GM18861 (cell line): Measurements from ENCODE around the gene MBD4.

Experiments used
- ATAC-seq: cut with Tn5 transposase; IDR thresholded peaks from one replicate; pipeline ENCODE4 v1.9.1; 2021; ENCODE audit not compliant: unreplicated experiment

Gene MBD4

DNA sequence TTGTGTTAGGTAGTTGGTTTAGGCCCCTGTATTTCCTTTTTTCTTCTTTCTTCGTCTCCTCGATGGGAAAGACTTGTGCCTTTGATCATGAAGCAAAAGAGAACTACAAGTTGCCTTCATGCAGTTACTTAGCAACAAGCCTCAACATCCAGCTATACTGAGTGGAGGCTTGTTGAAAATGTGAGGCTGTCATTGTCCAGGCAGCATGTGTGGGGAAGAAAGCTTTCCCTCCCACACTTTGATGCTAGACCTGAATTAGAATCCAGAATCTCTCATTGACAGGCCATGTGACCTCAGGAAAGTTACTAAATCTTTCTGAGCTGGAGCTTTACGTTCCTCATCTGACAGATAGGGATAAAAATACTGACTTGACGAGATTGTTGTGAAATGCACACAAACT lies 24.0 kb upstream of the MBD4 start:
- no peak for ATAC-seq

DNA sequence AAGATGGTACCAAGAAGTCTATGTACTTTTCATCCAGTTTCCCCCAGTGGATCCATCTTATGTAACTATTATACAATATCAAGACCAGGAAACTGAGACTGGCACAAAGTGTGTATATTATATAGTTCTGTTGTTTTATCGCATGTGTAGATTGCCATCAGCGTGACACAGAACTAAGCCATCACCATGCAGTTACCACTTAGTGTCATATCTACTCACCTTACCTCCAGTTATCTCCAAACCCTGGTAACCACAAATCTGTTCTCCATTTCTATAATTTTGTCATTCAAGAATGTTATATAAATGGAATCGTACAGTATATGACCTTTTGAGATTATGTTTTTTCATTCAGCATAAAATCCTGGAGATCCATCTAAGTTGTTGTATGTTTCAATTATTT lies 23.3 kb upstream of the MBD4 start:
- ATAC-seq, result no peak

DNA sequence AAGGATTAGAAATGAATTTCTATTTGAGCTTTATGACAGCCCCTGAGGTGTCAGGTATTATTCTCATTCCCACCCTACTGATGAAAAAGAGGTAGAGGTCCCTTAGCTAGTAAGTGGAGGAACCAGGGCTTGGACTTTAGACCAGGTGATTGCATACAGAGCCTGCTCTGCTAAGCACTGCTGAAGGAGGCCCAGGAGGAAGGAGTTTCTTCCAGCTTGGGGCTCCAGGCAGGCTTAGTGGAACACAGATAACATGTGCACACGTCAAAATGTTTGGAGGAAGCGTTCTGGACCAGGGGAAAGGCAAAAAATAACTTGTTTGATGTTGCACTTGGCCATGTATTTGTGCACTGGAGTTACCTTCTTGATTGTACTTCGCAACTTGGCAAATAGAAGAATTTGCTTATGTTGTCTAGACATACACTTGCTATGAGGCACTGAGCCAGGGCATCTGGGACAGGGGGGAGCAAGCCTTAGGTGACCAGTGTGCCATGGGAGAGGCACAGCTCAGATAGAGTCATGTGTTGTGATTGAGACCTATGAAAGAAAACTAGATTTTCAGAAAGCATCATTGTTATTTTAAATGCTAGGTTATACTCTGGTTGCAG lies 22.7 kb upstream of the MBD4 start:
- no peak for ATAC-seq

DNA sequence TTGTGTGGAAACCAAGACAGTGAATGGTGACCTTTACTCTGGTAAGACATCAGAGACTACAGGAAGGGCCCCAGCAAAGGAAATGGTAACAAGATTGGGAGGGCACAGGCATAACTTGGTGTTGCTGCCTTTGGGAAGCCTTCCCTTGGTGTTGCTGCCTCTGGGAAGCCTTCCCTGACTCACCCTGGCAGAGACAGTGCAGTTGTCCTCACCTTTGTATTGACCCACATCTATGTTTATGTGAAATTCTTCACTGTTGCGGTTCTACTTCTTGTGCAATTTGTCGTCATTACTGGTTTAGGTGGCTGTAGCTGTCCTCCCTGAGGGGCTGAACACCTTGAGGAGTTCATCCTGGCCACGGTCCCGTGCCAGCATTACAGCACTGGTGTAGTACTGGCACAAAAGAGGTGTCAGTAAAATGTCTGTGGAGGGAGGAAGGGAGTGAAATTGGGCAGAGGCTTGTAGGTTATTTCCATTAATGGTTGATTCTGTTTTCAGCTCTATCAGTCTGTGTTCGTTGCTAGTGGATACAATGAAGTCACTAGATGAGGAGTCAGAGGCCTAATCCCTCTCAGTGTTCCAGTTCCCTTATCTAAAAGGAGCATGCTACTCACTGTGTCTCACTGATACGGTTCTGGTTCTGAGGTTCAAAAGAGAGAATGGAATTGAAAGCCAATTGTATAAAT lies 21.9 kb upstream of the MBD4 start:
- ATAC-seq, result no peak

DNA sequence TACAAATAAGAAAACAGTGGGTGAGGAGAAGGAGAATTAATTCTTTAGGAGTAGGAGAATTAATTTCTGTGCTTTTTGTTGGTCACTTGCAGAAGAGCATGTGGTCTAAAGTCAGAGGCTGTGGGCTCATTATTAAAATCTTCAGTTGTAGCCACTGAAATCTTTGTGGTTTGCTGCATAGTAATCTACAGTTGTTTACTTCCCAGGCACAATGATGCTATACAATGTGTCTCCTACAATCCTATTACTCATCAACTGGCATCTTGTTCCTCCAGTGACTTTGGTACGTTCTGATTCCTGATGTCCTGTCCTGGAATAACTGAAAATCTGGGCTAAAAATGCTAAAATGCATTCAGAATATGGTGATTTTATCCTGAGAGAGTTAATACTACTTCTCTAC lies 21.3 kb upstream of the MBD4 start:
- ATAC-seq, result no peak

DNA sequence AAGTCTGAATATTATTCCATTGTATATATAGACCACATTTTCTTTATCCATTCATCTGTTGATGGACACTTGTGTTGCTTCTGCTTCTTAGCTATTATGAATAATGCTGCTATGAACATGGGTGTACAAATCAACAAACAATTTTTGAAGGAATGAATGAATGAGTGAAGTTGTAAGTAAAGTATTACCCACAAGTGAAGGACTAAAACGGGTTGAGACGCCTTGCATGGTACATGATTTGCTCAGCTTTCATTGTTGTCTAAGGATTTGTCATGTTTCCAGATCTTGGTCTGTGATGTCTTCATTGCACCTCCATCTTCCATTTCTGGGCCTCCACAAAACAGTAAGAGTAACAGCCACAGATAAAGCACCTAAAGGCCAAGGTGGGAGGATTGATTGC lies 20.8 kb upstream of the MBD4 start:
- ATAC-seq, result no peak

DNA sequence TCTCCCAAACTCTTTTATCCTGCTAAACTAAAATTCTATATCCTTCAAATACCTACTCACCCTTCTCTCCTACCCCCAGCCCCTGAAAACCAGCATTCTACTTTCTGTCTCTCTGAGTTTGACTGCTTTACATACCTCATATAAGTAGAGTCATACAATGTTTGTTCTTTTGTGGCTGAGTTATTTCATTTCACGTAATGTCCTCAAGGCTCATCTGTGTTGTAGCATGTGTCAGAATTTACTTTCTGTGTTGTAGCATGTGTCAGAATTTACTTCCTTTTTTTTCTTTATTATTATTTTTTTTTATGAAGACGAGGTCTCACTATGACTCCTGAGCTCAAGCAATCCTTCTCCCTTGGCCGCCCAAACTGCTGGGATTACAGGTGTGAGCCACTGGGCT lies 20.4 kb upstream of the MBD4 start:
- ATAC-seq, result no peak

DNA sequence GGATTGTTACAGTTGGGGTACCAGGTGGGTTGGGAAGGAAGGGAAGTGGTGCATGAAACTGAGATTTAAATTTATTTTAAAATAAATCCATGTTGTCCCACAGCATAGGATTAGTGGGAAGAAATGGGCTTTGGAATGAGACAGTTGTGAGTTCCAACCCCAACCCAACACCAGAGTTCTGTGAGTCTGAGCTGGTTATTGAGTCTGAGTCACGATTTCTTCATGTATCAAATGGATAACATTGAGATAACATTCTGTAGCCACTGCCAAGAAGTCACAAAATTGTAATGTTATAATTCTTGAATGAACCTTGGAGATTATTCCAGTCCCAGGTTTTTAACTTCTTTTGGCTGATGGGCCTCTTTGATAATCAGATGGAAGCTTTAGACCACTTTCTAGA lies 14.0 kb upstream of the MBD4 start:
- ATAC-seq, result no peak

DNA sequence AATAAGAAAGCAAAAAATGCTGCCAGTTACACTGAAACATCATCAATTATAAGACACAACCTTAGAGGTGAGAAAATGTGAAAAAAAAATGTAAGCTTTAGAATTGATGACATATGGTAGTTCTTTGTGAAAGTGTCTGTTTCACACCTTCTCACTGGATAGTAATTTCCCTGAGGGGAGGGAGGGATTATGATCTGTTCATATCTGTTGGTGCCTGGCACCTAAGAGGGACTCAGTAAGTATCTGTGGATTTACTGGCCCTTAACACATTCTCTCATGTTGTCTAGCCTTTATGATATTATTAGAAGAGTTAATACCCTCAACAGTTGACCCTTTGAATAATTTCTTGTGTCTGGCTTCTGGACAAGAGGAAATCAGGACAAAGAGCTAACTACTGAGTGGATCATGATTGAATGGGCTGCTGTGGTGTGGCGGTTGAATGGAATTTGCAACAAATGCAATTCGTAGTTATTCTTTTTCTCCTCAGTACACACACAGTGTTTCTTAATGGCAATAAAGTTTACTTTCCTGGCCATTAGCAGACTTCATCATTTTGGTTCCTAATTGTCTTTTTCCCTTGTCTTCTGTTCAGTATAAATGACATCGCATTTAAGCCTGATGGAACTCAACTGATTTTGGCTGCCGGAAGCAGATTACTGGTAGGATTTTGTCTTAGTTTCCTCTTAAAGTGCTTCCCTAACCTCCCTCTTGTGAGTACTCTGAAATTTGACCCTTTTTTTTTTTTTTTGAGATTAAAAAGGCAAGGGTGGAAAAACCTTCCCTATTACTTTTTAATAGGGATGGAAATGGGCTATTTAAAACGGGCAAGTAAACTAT lies 9.7 kb upstream of the MBD4 start:
- ATAC-seq, result no peak

DNA sequence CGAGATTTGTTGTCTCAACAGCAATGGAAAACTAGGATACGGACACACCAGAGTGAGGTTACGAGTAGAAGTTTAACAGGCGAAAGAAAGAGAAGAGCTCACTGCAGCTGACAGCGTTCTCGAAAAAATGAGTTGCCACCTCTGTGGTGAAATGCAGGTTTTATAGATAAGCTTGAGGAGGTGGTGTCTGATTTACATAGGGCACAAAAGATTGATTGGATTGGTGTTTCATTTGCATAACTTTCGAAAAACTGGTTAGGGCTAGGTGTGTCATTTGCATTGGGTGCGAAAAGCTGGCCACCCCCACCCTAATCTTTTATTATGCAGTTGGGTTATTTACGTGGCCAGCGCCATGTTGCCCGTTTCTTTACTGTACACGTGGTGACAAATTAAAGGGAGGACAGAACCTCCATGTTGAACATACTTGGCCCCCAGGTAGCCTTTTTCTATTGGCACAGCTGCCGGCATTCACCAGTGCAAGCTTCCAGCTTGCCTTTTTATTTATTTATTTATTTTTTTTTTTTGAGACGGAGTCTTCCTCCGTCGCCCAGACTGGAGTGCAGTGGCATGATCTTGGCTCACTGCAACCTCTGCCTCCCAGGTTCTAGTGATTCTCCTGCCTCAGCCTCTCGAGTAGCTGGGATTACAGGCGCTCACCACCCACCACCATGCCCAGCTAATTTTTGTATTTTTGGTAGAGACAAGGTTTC lies 8.6 kb upstream of the MBD4 start:
- ATAC-seq, result no peak

DNA sequence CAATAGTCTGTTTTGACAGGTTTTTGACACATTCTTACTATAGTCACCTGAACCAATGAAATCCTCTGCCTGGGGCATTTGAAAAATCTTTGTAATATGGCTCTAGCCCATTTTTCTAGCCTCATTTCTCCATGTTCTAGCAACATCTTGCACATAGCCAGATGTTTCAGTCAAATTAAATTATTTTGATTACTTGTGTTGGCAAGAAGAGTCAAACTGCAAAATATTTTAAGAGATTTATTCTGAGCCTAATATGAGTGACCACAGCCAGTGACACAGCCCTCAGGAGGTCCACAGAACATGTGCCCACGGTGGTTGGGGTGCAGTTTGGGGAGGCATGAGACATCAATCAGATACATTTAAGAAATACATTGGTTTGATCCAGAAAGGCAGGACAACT lies 7.2 kb upstream of the MBD4 start:
- no peak for ATAC-seq

DNA sequence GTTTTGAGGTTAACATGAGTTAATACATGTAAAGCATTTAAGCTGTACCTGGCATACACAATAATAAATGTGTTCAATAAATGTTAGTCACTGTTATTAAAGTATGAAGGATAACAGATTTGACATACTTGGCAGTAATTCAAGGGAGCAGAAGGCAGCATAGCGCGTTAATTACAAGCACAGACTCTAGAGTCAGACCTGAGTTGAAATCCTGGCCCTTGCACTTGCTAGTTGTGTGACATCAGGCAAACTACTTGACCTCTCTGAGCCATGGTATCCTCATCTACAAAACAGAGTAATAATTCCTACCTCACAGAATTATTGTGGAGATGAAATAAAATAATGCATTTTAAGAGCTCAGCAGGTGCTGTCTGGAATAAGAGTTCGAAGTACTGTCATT lies 5.7 kb upstream of the MBD4 start:
- ATAC-seq, result no peak

DNA sequence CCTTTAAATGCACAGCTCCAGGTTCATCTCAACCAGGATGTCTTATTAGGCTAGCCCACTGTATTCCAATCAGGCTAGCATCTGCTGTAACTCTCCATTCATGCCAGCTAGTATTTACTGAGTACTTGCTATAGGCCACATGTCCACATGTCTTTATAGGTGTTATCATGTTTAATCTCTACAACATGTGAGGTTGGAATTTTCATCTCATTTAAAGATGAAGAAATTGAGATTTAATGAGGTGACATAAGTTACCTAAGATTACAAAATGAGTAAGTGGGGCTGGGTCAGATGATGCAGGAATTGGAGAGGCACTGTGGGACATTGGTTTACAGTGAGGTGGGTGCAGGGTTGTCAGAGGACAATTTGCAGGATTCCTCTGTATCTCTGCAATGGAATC lies 3.2 kb upstream of the MBD4 start:
- no peak for ATAC-seq

DNA sequence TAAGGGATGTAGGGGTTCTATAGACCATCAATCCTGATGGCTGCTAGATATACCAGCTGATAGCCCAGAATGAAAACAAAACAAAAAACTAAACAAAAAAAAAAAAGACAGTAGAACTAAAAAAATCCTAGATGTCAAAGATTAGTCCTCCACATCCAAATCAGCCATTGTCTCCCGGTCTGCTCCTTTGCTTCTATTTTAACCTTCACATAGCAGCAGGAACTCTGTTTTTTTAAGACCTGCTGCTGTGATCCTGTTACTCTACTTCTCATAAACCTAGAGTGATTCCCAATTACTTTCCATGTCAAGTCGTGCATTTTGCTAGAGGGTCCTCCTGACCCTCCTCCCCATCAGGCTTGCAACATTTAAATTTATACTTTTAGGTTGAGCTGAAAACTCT lies 2.7 kb upstream of the MBD4 start:
- ATAC-seq, result no peak

DNA sequence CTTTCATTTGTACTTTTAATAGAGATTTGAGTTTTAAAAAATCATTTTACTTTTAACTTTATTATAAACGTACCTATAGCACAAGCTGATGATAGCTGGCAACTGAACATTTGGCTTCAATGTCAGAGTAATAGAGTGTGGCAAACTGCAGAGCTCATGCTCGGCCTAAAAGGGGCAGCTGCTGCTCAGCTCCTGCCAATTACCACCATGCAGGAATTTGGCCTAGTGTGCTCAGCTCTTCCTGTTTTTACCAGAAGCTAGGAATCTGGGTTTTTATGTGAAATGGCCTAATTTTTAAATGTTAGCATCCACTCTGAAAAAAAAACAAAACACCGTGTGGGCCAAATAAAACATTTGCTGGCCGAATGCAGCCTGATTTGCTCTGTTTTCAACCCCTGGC lies 2.0 kb upstream of the MBD4 start:
- ATAC-seq, result no peak

DNA sequence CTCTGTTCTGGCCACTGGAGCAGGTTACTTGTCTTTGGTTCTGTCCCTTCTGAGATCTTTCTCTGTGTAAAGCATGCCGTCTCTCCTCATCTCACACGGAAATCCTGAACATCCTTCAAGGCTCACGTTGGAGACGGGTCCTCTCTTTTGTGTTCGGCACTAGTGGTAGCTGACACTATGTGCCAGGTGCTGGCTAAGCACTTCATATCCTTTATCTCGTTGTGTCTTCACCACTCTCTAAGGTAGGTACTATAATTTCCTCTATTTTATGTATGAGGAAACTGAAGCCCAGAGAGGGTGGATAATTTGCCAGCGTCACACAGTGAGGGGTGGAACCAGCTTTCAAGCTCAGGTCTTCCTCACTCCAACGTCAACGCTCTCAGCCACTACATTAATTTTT lies 1.5 kb upstream of the MBD4 start:
- no peak for ATAC-seq

DNA sequence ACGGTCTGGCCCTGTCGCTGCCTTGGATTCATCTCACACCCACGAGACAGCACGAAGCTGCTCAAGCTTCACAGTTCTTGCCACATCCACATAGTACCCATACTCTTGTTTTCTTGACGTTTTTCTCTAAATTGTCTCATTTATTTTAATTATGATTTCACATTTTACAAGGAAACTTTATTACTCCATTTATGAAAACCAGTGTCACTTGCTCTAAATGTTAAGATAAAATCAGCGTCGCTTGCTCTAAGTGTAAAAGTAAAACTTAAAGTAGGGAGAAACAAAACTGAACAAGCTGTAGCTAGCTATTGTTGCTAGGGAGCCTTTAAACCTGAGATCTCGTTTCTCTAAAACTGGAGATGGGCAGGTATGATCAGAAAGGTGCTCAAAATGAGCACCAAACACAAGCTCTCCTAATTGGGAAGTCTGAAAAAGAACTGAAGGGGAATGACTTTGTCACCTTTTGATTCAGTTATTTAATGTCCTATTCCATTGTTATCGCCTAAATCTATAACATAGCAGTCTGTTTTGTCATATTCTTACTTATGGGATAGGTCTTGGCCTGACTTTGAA lies 956 bp upstream of the MBD4 start:
- ATAC-seq, result no peak

DNA sequence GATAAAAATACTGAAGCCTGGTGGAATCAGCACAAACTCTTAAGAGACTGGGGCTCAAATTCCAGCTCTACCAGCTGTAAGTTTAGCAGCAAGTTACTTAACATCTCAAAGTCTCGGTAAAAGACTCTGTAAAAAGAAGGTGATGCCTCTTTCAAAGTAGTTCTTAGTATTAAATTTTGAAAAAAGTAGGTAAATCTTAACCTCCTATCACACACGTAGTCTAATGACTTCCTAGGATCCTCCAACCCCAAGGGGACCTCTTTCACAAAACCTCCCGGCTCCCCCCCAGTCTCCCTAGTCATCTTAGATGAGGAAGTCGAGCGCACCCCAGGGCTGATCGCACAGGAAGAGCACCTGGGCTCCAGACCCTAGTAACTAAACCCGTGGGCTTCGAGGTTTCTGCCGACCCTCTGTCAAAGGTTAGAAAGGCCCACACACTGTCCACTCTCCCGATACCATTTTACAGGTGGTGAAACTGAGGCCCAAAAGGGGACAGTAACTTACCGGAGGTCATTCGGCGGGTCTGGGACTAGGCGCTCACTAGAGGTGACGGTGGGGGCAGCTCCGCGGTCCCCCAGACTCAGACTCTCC lies 427 bp downstream of the MBD4 start:
- ATAC-seq, result no peak

DNA sequence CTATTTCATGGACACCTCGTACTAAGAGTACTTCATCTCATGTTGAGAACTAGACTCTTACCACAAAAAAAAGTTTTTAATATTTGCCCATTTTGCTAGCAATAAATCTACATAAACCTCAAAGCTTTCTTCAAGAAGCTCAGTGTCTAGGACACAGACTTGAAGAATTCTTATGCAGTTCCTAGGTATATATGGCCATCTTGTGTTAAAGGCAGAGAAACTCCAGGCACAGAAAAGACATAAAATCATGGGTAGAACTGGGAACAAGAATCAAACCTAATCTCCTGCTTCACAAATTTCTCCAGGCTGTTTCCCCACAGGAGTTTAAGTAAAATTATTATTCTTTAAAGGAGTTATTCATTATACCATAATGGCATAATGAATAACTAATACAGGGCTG lies 4.4 kb downstream of the MBD4 start:
- ATAC-seq, result no peak

DNA sequence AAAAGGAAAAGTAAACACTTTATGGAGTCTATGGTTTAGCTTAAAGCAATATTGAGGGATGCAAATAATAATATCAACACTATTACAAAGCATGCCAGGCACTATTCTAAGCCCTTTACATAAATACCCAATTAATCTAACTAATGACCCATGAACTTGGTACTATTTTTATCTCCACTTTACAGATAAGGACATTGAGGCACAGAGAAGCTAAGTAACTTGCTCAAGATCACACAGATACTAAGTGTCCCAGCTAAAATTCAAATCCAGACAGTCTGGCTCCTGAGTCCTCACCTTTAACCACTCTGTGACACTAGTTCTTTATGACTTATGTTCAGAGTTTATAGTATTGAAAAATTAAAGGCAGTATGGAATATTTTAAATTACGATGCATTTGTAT lies 5.6 kb downstream of the MBD4 start:
- ATAC-seq, result no peak

DNA sequence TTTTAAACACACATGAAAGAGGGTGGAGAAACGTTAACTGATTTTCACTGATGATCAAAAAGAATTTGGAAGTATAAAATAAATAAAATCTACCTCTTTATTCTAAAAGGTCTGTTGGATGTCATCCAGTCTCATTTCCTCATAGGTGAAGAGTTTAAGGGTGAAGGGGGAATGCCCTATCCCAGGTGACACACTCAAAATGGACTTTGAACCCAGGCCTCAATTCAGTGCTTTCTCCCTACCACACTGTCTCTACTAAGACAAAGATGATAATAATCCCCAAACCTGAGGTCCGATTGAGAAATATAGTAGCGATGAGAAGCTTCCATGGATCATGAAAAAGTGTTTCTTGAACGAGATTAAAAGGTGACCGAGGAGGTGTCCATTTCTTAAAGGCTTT lies 6.2 kb downstream of the MBD4 start:
- no peak for ATAC-seq
